GM23338 (cell line): Measurements from ENCODE around the gene ZNF230. TPM values are rescaled to one million over a fixed set of nuclear protein-coding genes. Genes with fewer than 3 reads are reported as not detected.

Source experiments
- ATAC-seq: fragments of 200-7000 bp; cut with Tn5 transposase; 3 replicates; pipeline ENCODE4 v1.9.1; 2020
- DNase-seq: peaks from one replicate; pipeline ENCODE4 v3.0.0-alpha.2; 2015; ENCODE audit warnings: low spot score
- H2AFZ ChIP-seq: fragments of 200-600 bp; sonication (generic); 2 replicates; pipeline ENCODE4 v1.8.0; 2016; ENCODE audit warnings: antibody characterized with exemption, mild to moderate bottlenecking, moderate library complexity
- H3F3A ChIP-seq: fragments of 200-600 bp; sonication (generic); replicated peaks from 2 replicates; pipeline ENCODE4 v1.8.0; 2017; ENCODE audit warnings: antibody characterized with exemption, mixed run types, low read depth
- H3K27ac ChIP-seq: fragments of 200-600 bp; sonication (generic); 2 replicates; pipeline ENCODE4 v1.6.1; 2016; ENCODE audit warnings: low read depth
- H3K27me3 ChIP-seq: fragments of 200-600 bp; sonication (generic); 2 replicates; pipeline ENCODE4 v1.8.0; 2016; ENCODE audit warnings: mild to moderate bottlenecking, mixed run types, moderate library complexity; ENCODE audit not compliant: insufficient read depth
- H3K36me3 ChIP-seq: fragments of 200-600 bp; sonication (generic); 2 replicates; pipeline ENCODE4 v1.8.0; 2016; ENCODE audit warnings: mild to moderate bottlenecking; ENCODE audit not compliant: insufficient read depth
- H3K4me1 ChIP-seq: fragments of 200-600 bp; sonication (generic); 2 replicates; pipeline ENCODE4 v1.8.0; 2016; ENCODE audit warnings: mild to moderate bottlenecking, moderate library complexity; ENCODE audit not compliant: insufficient read depth
- H3K4me2 ChIP-seq: fragments of 200-600 bp; sonication (generic); 2 replicates; pipeline ENCODE4 v1.7.1; 2017; ENCODE audit warnings: mixed run types
- H3K4me3 ChIP-seq: fragments of 200-600 bp; sonication (generic); 2 replicates; pipeline ENCODE4 v1.6.1; 2016; ENCODE audit warnings: mixed run types
- H3K79me2 ChIP-seq: fragments of 200-600 bp; sonication (generic); replicated peaks from 2 replicates; pipeline ENCODE4 v1.8.0; 2017; ENCODE audit warnings: mild to moderate bottlenecking; ENCODE audit not compliant: insufficient read depth
- H3K9me2 ChIP-seq: fragments of 200-600 bp; sonication (generic); 2 replicates; pipeline ENCODE4 v1.8.0; 2017; ENCODE audit not compliant: insufficient read depth
- H4K20me1 ChIP-seq: fragments of 200-600 bp; sonication (generic); replicated peaks from 2 replicates; pipeline ENCODE4 v1.8.0; 2017; ENCODE audit warnings: mild to moderate bottlenecking; ENCODE audit not compliant: insufficient read depth
- H3K27ac Mint-ChIP-seq: 2 replicates; pipeline ENCODE4 v1.8.0; 2020; ENCODE audit warnings: inconsistent platforms, mild to moderate bottlenecking, moderate library complexity, mixed read lengths
- H3K27me3 Mint-ChIP-seq: 3 replicates; pipeline ENCODE4 v1.8.0; 2022; ENCODE audit warnings: low read depth, mild to moderate bottlenecking, moderate library complexity, mixed read lengths, inconsistent platforms; ENCODE audit not compliant: insufficient read depth, poor library complexity
- H3K36me3 Mint-ChIP-seq: 3 replicates; pipeline ENCODE4 v1.8.0; 2021; ENCODE audit warnings: low read depth, mild to moderate bottlenecking, inconsistent platforms, moderate library complexity, mixed read lengths
- H3K4me1 Mint-ChIP-seq: 3 replicates; pipeline ENCODE4 v1.8.0; 2020; ENCODE audit warnings: mild to moderate bottlenecking, inconsistent platforms, mixed read lengths
- H3K4me3 Mint-ChIP-seq: 3 replicates; pipeline ENCODE4 v1.8.0; 2021; ENCODE audit warnings: moderate library complexity, mild to moderate bottlenecking, inconsistent platforms, mixed read lengths
- H3K9me3 Mint-ChIP-seq: 3 replicates; pipeline ENCODE4 v1.8.0; 2020; ENCODE audit warnings: moderate library complexity, mild to moderate bottlenecking, inconsistent platforms, mixed read lengths
- CREB1 ChIP-seq: fragments of 250-450 bp; sonication (Bioruptor Pico); IDR thresholded peaks from 2 replicates; pipeline ENCODE4 v1.5.0; 2020; ENCODE audit warnings: low read depth, mild to moderate bottlenecking, moderate library complexity
- JUNB ChIP-seq: IDR thresholded peaks from one replicate; pipeline ENCODE4 v1.6.1; 2016; ENCODE audit warnings: antibody characterized with exemption; ENCODE audit not compliant: unreplicated experiment
- POLR2AphosphoS5 ChIP-seq: IDR thresholded peaks from 2 replicates; pipeline ENCODE4 v1.6.1; 2016; ENCODE audit warnings: antibody characterized with exemption, low read depth
- STAT1 ChIP-seq: IDR thresholded peaks from one replicate; pipeline ENCODE4 v1.6.1; 2016; ENCODE audit warnings: antibody characterized with exemption; ENCODE audit not compliant: unreplicated experiment
- ZNF114 ChIP-seq: fragments of 250-450 bp; sonication (Bioruptor Pico); IDR thresholded peaks from 2 replicates; pipeline ENCODE4 v1.5.0; 2020; ENCODE audit warnings: mild to moderate bottlenecking, moderate library complexity
- polyA plus RNA-seq: library from polyadenylated mRNA; unstranded; fragments of >200 nt; fragmentation: Nextera tagmentation; extraction: Ambion mirVana; gene quantifications from 2 replicates; pipeline ENCODE4 v1.2.1, GENCODE V29; 2016
- total RNA-seq: library from RNA; depleted of rRNA; stranded (reverse); fragments of >200 nt; shearing (Covaris generic); gene quantifications from 2 replicates; pipeline ENCODE4 v1.2.3, GENCODE V29; 2014
- TF ChIP-seq, protein P1 (sequence below): fragments of 250-450 bp; sonication (Bioruptor Pico); IDR thresholded peaks from 2 replicates; pipeline ENCODE4 v1.5.0; 2020; ENCODE audit warnings: mild to moderate bottlenecking, moderate library complexity
- TF ChIP-seq, protein P2 (sequence below): IDR thresholded peaks from 2 replicates; pipeline ENCODE4 v1.6.1; 2016; ENCODE audit warnings: antibody characterized with exemption
- TF ChIP-seq, protein P3 (sequence below), 2 experiments: fragments of 200-600 bp in 1 of 2; sonication (generic) in 1 of 2; conservative IDR thresholded peaks; 2 replicates each; pipeline versions ENCODE4 v1.5.1 to v1.6.1; 2016 to 2017; ENCODE audit warnings: antibody characterized with exemption in 2 of 2, low read depth in 2 of 2, mild to moderate bottlenecking in 2 of 2, moderate library complexity in 1 of 2
- TF ChIP-seq, protein P4 (sequence below): IDR thresholded peaks from one replicate; pipeline ENCODE4 v1.6.1; 2018; ENCODE audit warnings: antibody characterized with exemption; ENCODE audit not compliant: unreplicated experiment

ZNF230 gene
- total and polyA plus RNA-seq, 2 experiments from 2014 or later = 1.8 to 2.2 TPM

DNA sequence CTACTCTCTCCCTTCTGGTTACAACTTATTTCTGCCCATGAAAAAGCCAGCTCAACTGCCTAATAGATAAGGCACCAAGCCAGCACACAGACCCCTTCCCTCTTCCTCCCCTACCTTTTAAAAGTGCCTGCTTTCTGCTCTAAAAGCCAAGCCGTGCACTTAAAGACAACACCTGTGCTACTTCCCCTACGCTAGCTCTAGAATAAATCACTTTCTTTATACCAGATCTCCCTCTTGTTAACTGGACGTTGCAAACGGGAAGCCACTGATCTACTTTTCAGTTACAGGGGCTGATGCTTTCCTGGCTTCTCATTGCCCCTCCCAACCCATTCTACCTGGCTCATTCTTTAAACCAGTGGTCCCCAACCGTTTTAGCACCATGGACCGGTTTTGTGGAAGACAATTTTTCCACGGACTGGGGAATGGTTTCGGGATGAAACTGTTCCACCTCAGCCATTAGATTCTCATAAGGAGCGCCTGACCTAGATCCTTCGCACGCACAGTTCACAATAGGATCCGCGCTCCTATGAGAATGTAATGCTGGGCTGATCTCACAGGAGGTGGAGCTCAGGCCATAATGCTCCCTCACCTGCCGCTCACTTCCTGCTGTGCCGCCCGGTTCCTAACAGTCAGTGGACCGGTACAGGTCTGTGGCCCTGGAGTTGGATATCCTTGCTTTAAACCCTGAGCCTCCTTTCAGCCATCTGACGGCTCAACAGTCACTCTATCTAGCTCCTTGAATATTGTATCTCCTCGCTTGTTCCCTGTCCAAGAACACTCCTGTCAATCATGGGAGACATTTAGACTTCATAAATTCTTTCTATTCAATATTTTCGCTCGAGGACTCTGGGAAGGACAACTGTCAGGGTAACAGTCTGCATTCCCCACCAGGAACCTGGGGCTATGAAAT is 48.2 kb downstream of the ZNF230 start (continued):
- TF ChIP-seq, protein P1, sequence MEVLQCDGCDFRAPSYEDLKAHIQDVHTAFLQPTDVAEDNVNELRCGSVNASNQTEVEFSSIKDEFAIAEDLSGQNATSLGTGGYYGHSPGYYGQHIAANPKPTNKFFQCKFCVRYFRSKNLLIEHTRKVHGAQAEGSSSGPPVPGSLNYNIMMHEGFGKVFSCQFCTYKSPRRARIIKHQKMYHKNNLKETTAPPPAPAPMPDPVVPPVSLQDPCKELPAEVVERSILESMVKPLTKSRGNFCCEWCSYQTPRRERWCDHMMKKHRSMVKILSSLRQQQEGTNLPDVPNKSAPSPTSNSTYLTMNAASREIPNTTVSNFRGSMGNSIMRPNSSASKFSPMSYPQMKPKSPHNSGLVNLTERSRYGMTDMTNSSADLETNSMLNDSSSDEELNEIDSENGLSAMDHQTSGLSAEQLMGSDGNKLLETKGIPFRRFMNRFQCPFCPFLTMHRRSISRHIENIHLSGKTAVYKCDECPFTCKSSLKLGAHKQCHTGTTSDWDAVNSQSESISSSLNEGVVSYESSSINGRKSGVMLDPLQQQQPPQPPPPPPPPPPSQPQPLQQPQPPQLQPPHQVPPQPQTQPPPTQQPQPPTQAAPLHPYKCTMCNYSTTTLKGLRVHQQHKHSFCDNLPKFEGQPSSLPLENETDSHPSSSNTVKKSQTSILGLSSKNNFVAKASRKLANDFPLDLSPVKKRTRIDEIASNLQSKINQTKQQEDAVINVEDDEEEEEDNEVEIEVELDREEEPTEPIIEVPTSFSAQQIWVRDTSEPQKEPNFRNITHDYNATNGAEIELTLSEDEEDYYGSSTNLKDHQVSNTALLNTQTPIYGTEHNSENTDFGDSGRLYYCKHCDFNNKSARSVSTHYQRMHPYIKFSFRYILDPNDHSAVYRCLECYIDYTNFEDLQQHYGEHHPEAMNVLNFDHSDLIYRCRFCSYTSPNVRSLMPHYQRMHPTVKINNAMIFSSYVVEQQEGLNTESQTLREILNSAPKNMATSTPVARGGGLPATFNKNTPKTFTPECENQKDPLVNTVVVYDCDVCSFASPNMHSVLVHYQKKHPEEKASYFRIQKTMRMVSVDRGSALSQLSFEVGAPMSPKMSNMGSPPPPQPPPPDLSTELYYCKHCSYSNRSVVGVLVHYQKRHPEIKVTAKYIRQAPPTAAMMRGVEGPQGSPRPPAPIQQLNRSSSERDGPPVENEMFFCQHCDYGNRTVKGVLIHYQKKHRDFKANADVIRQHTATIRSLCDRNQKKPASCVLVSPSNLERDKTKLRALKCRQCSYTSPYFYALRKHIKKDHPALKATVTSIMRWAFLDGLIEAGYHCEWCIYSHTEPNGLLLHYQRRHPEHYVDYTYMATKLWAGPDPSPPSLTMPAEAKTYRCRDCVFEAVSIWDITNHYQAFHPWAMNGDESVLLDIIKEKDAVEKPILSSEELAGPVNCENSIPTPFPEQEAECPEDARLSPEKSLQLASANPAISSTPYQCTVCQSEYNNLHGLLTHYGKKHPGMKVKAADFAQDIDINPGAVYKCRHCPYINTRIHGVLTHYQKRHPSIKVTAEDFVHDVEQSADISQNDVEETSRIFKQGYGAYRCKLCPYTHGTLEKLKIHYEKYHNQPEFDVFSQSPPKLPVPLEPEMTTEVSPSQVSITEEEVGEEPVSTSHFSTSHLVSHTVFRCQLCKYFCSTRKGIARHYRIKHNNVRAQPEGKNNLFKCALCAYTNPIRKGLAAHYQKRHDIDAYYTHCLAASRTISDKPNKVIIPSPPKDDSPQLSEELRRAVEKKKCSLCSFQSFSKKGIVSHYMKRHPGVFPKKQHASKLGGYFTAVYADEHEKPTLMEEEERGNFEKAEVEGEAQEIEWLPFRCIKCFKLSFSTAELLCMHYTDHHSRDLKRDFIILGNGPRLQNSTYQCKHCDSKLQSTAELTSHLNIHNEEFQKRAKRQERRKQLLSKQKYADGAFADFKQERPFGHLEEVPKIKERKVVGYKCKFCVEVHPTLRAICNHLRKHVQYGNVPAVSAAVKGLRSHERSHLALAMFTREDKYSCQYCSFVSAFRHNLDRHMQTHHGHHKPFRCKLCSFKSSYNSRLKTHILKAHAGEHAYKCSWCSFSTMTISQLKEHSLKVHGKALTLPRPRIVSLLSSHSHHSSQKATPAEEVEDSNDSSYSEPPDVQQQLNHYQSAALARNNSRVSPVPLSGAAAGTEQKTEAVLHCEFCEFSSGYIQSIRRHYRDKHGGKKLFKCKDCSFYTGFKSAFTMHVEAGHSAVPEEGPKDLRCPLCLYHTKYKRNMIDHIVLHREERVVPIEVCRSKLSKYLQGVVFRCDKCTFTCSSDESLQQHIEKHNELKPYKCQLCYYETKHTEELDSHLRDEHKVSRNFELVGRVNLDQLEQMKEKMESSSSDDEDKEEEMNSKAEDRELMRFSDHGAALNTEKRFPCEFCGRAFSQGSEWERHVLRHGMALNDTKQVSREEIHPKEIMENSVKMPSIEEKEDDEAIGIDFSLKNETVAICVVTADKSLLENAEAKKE (CRISPR knock-in tag) = no peak
- TF ChIP-seq POLR2AphosphoS5 = no peak

DNA sequence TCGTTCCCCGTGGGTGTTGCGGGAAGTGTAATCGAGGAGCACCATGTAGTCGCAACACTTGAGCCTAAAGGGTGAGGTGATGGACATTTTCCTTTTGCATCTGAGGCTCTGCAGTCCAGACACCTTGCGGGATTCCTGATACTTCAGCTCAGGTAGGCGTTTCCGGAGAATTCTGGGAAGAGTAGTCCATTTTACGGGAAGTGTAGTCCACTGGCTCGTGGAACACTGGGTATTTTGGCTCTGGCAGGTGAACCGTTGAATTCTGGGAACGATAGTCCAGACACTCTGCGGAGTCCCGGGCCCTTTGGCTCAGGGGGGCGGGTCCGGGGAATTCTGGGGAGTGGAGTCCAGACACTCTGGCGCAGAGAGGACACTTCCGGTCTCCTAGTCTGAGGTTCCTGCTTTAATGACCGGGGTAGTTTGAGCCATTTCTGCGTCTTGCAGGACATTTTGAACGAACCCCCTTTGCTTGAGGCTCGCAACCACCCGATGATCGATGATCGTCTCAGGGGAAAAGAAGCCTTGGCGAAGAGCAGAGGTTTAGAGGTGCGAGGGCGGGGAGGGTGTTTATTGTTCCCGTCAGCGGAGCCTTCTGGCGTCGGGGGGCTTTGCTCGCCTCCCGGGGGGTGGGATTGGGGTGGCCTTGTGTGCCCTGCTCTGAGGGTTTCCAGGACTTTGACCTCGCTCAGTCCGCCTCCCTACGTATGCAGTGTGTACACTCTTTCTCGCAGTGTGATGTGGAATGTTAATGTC is 49.1 kb downstream of the ZNF230 start, which contains the start of gene ZNF223:
ZNF223 (plus strand) TSS at position 387 of the 753 bp plus-strand sequence. CDS start 3,141 bp downstream, outside the sequence.
- peak within 1 kb of the TSS; percentile 78; the same call in 1 of the 2 replicates for H3K27ac ChIP-seq
- H4K20me1 ChIP-seq = no peaks in the 10 kb centered on the region
- H3K9me2 ChIP-seq = no peaks in the 10 kb centered on the region
- peaks cover 7% of the 10 kb centered on the region for H3K79me2 ChIP-seq
- DNase-seq (peak; percentile 99), ATAC-seq (peak; percentile 98)
- Mint-ChIP-seq H3K27me3 (peaks cover 7% of the 10 kb centered on the region), H3K36me3 (peaks cover 18% of the 10 kb centered on the region), H3K4me3 (peak within 1 kb of the TSS; percentile 98), H3K27ac (peak within 1 kb of the TSS; percentile 98), H3K4me1 (peaks cover 7% of the 10 kb centered on the region; the same call in 2 of the 3 replicates), H3K9me3 (0 out of 3 replicates have a peak, but pooled peaks cover 3% of the 10 kb centered on the region)
- TF ChIP-seq, protein P2, sequence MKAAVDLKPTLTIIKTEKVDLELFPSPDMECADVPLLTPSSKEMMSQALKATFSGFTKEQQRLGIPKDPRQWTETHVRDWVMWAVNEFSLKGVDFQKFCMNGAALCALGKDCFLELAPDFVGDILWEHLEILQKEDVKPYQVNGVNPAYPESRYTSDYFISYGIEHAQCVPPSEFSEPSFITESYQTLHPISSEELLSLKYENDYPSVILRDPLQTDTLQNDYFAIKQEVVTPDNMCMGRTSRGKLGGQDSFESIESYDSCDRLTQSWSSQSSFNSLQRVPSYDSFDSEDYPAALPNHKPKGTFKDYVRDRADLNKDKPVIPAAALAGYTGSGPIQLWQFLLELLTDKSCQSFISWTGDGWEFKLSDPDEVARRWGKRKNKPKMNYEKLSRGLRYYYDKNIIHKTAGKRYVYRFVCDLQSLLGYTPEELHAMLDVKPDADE = peak; percentile 99
- TF ChIP-seq JUNB = no peak
- peak; percentile 53 for TF ChIP-seq CREB1 (CRISPR knock-in tag)
- TF ChIP-seq, protein P3, sequence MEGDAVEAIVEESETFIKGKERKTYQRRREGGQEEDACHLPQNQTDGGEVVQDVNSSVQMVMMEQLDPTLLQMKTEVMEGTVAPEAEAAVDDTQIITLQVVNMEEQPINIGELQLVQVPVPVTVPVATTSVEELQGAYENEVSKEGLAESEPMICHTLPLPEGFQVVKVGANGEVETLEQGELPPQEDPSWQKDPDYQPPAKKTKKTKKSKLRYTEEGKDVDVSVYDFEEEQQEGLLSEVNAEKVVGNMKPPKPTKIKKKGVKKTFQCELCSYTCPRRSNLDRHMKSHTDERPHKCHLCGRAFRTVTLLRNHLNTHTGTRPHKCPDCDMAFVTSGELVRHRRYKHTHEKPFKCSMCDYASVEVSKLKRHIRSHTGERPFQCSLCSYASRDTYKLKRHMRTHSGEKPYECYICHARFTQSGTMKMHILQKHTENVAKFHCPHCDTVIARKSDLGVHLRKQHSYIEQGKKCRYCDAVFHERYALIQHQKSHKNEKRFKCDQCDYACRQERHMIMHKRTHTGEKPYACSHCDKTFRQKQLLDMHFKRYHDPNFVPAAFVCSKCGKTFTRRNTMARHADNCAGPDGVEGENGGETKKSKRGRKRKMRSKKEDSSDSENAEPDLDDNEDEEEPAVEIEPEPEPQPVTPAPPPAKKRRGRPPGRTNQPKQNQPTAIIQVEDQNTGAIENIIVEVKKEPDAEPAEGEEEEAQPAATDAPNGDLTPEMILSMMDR (conservative IDR thresholded peaks at IDR 0.05; ENCODE audit: low read depth in 2 of 2) = no peak
- TF ChIP-seq, protein P4, sequence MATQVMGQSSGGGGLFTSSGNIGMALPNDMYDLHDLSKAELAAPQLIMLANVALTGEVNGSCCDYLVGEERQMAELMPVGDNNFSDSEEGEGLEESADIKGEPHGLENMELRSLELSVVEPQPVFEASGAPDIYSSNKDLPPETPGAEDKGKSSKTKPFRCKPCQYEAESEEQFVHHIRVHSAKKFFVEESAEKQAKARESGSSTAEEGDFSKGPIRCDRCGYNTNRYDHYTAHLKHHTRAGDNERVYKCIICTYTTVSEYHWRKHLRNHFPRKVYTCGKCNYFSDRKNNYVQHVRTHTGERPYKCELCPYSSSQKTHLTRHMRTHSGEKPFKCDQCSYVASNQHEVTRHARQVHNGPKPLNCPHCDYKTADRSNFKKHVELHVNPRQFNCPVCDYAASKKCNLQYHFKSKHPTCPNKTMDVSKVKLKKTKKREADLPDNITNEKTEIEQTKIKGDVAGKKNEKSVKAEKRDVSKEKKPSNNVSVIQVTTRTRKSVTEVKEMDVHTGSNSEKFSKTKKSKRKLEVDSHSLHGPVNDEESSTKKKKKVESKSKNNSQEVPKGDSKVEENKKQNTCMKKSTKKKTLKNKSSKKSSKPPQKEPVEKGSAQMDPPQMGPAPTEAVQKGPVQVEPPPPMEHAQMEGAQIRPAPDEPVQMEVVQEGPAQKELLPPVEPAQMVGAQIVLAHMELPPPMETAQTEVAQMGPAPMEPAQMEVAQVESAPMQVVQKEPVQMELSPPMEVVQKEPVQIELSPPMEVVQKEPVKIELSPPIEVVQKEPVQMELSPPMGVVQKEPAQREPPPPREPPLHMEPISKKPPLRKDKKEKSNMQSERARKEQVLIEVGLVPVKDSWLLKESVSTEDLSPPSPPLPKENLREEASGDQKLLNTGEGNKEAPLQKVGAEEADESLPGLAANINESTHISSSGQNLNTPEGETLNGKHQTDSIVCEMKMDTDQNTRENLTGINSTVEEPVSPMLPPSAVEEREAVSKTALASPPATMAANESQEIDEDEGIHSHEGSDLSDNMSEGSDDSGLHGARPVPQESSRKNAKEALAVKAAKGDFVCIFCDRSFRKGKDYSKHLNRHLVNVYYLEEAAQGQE = no peak
- peak; percentile 81 for TF ChIP-seq POLR2AphosphoS5
- no peak for TF ChIP-seq STAT1
- no peak for TF ChIP-seq ZNF114
- H3K4me3 ChIP-seq = peak within 1 kb of the TSS; percentile 63
- H2AFZ ChIP-seq = peak within 1 kb of the TSS; percentile 39
- H3K4me1 ChIP-seq = no peaks in the 10 kb centered on the region
- peak within 1 kb of the TSS; percentile 77 for H3K4me2 ChIP-seq
- peaks cover 4% of the 10 kb centered on the region; the same call in 1 of the 2 replicates for H3K36me3 ChIP-seq
- H3K27me3 ChIP-seq = no peaks in the 10 kb centered on the region; the same call in 1 of the 2 replicates
- H3F3A ChIP-seq = no peaks in the 10 kb centered on the region
